Lower lobe of right lung (tissue), 2 donors: ENCODE results near the gene GRK4. TPM values are rescaled to one million over a fixed set of nuclear protein-coding genes. Genes with fewer than 3 reads are reported as not detected.

Experiments used
- ATAC-seq, 2 donors: fragments of 200-7000 bp; cut with Tn5 transposase; one replicate each; pipeline ENCODE4 v1.9.1; 2020 to 2022; ENCODE audit warnings: mild to moderate bottlenecking in 2 of 2, moderate library complexity in 2 of 2
- DNase-seq: peaks from one replicate; pipeline ENCODE4 v3.0.0-alpha.2; 2020
- H3K27ac ChIP-seq: fragments of 200-600 bp; one replicate; pipeline ENCODE4 v1.8.0; 2022
- H3K27me3 ChIP-seq: fragments of 200-600 bp; one replicate; pipeline ENCODE4 v1.8.0; 2022; ENCODE audit warnings: low read depth
- H3K36me3 ChIP-seq: fragments of 200-600 bp; one replicate; pipeline ENCODE4 v1.8.0; 2022; ENCODE audit warnings: mild to moderate bottlenecking
- H3K4me1 ChIP-seq: fragments of 200-600 bp; one replicate; pipeline ENCODE4 v1.8.0; 2022
- H3K4me3 ChIP-seq: fragments of 200-600 bp; one replicate; pipeline ENCODE4 v1.8.0; 2022; ENCODE audit warnings: mild to moderate bottlenecking
- H3K9me3 ChIP-seq: fragments of 200-600 bp; one replicate; pipeline ENCODE4 v1.8.0; 2022
- intact Hi-C: fragments of 100-400 bp; cut with DNase I; formaldehyde crosslinking; loops from one replicate; pipeline ENCODE4 v1.11.0; 2022
- total RNA-seq: library from RNA; stranded (reverse); fragmentation: NEBNext Ultra II Directional; extraction: Animal tissue kit (Norgen Biotek cat#: 25700); gene quantifications from one replicate; pipeline ENCODE4 v1.2.1, GENCODE V29; 2021
- TF ChIP-seq, protein P1 (sequence below): fragments of 200-600 bp; IDR thresholded peaks from one replicate; pipeline ENCODE4 v1.8.0; 2022; ENCODE audit warnings: antibody characterized with exemption, mild to moderate bottlenecking
- donor health status: DM: no; HTN: yes; CAD: no; lungs with severe emphysema.

GRK4 gene
- total RNA-seq, 1 donor from 2014 or later: 7.1 TPM

DNA sequence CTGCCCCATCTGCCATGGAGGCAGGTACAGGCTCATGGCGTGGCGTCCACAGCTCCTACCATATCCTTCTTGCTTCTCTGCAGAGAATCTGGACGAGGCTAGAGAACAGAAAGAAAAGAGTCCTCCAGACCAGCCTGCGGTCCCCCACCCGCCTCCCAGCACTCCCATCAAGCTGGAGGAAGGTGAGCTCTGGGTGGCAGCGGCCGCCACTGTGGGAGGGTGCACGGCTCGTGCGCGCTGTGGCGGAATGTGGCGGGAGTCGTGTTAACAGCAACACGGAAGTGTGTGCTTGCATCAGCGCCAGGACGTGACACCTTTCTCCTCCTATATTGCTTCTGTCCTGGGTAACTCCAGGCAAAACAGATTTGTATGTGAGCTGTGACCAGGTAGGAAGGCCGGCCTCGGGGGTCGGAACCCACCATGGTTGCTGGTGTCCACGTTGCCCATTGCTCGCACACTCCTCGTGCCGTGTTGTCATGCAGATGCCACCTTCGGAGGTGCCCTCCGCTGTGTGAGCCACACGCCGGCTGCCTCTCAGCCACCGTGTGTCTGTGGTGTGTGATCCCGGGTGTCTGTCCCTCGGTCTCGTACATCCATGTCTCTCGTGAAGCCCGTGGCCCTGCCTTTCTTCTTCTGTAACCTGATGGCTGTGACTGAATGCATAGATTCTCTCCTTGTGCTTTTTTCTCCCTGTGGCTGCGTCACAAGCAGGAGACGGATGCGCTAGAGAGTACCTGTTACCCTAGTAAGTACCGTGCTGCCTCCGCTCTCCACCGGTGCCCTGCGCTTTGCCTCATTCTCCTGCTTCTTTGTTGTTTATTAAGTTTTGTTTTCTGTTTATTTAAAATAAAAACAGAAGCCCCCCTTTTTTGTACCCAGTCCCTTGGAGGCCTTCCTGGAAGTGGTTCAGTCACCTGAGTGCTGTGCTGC is 37.2 kb upstream of the GRK4 start:
- intact Hi-C loops: no loop called here
- no peak for ATAC-seq
- H3K4me3 ChIP-seq: no peak overlapping the region
- peaks cover 45% of the 10 kb centered on the region for H3K4me1 ChIP-seq
- no peaks in the 10 kb centered on the region for H3K9me3 ChIP-seq
- peaks cover 90% of the 10 kb centered on the region for H3K36me3 ChIP-seq
- no peaks in the 10 kb centered on the region for H3K27me3 ChIP-seq
- no peak overlapping the region for H3K27ac ChIP-seq
- peak; percentile 38 for DNase-seq
- TF ChIP-seq, protein P1, sequence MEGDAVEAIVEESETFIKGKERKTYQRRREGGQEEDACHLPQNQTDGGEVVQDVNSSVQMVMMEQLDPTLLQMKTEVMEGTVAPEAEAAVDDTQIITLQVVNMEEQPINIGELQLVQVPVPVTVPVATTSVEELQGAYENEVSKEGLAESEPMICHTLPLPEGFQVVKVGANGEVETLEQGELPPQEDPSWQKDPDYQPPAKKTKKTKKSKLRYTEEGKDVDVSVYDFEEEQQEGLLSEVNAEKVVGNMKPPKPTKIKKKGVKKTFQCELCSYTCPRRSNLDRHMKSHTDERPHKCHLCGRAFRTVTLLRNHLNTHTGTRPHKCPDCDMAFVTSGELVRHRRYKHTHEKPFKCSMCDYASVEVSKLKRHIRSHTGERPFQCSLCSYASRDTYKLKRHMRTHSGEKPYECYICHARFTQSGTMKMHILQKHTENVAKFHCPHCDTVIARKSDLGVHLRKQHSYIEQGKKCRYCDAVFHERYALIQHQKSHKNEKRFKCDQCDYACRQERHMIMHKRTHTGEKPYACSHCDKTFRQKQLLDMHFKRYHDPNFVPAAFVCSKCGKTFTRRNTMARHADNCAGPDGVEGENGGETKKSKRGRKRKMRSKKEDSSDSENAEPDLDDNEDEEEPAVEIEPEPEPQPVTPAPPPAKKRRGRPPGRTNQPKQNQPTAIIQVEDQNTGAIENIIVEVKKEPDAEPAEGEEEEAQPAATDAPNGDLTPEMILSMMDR: no peak

DNA sequence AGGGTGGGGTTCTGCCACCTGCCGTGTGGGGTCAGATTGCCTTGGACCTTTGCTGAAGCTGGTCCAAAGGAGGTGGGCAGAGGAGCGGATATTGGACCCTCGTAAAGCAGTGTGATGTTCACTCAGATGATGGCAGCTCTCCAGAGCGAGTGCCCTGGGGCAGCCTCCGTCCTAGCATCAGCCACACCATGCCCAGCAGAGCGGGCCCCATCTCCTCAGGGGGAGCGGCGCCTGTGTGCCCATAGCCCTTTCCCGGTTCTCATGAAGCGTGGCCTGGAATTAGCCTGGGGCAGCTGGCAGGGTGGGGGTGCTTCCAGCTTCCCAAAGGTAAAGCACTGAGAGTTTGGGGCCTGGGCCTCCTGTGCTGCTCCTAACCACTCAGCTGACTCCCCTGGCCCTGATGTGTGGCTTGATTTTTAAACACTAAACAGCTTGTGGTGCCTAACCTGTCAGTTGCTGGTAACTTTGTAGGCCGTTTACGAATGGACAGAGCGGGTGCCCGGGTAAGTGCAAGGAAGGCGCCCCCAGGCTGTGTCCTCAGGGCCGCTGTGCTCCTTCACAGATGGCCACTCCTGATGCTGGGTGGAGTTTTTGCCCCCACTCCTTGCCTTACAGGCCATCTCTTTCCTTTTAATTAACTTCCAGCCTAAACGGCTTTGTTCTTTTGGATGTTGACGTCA is 36.2 kb upstream of the GRK4 start:
- intact Hi-C loops: no loop called here
- DNase-seq (peak; percentile 33), ATAC-seq (no peak)
- no peaks in the 10 kb centered on the region for H3K27me3 ChIP-seq
- peaks cover 92% of the 10 kb centered on the region for H3K36me3 ChIP-seq
- H3K4me1 ChIP-seq: peaks cover 52% of the 10 kb centered on the region
- H3K27ac ChIP-seq: no peak overlapping the region
- no peak overlapping the region for H3K4me3 ChIP-seq
- TF ChIP-seq, protein P1: no peak
- no peaks in the 10 kb centered on the region for H3K9me3 ChIP-seq

DNA sequence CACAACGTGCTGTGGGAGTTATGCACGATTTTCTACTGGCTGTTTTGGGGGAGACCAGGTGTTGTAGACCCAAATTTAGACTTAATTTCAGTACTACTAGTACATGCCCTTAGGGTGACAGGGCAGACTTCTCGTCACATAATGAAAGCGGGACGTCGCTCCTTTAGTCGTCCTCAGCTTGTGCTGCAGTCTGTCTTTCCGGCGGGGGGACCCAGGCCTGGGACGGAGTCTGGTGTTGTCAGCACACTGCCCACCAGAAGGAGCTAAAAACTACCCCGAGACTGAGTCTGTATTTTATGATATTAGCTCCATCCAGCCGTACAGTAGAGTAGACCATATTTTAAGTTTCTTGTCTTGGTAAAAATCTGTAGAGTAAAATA is 35.7 kb upstream of the GRK4 start:
- no peaks in the 10 kb centered on the region for H3K9me3 ChIP-seq
- H3K27me3 ChIP-seq: no peaks in the 10 kb centered on the region
- peaks cover 52% of the 10 kb centered on the region for H3K4me1 ChIP-seq
- H3K4me3 ChIP-seq: no peak overlapping the region
- H3K27ac ChIP-seq: peak overlapping the region; percentile 58
- ATAC-seq (no peak), DNase-seq (peak; percentile 36)
- TF ChIP-seq, protein P1: no peak
- H3K36me3 ChIP-seq: peaks cover 87% of the 10 kb centered on the region
- intact Hi-C loops: no loop called here

DNA sequence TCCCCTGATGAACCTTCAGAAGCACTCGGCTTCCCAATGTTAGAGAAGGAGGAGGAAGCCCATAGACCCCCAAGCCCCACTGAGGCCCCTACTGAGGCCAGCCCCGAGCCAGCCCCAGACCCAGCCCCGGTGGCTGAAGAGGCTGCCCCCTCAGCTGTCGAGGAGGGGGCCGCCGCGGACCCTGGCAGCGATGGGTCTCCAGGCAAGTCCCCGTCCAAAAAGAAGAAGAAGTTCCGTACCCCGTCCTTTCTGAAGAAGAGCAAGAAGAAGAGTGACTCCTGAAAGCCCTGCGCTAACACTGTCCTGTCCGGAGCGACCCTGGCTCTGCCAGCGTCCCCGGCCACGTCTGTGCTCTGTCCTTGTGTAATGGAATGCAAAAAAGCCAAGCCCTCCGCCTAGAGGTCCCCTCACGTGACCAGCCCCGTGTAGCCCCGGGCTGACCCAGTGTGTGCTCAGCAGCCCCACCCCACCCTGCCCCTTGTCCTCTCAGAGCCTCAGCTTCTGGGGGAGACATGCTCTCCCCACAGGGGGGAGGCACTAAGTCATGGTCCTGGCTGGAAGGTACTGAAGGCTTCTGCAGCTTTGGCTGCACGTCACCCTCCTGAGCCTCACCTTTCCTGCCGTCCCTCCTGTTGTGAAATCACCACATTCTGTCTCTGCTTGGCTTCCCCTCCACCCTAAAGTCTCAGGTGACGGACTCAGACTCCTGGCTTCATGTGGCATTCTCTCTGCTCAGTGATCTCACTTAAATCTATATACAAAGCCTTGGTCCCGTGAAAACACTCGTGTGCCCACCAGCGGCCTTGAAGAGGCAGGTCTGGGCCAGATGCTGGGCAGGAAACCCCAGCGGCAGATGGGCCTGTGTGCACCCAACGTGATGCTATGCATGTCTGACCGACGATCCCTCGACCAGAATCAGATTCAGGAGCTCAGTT is 34.9 kb upstream of the GRK4 start:
- Histone ChIP-seq H3K9me3 (no peaks in the 10 kb centered on the region), H3K27ac (peak overlapping the region; percentile 58), H3K4me3 (no peak overlapping the region), H3K27me3 (no peaks in the 10 kb centered on the region), H3K4me1 (peaks cover 52% of the 10 kb centered on the region), H3K36me3 (peaks cover 79% of the 10 kb centered on the region)
- DNase-seq (peak; percentile 49), ATAC-seq (peak in 1 of 2 donors; percentile 0)
- intact Hi-C loops: no loop called here
- TF ChIP-seq, protein P1: no peak

DNA sequence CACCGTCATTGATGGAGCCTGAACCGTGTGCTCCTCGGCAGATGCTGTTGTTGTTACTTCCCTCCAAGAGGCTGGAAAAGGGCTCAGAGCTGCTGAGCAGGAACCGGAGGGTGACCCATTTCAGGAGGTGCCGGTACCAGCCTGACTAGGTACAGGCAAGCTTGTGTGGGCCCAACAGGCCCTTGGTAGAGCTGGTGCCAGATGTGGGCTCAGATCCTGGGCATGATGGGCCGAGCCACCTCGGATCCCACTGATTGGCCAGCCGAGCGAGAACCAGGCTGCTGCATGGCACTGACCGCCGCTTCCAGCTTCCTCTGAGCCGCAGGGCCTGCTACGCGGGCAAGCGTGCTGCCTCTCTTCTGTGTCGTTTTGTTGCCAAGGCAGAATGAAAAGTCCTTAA is 33.9 kb upstream of the GRK4 start:
- Histone ChIP-seq H3K27ac (peak overlapping the region; percentile 58), H3K4me1 (peaks cover 49% of the 10 kb centered on the region), H3K4me3 (no peak overlapping the region), H3K9me3 (no peaks in the 10 kb centered on the region), H3K36me3 (peaks cover 70% of the 10 kb centered on the region), H3K27me3 (no peaks in the 10 kb centered on the region)
- intact Hi-C loops: no loop called here
- TF ChIP-seq, protein P1: no peak
- ATAC-seq (no peak), DNase-seq (peak; percentile 47)
